Lower leg skin (tissue), 3 donors: ENCODE measurements around the gene ZBTB16.

Experiments
- POLR2A ChIP-seq, 2 donors: fragments of 450-650 bp; IDR thresholded peaks; one replicate each; pipeline ENCODE4 v1.6.1; 2016 to 2017; ENCODE audit warnings: antibody characterized with exemption in 2 of 2, mild to moderate bottlenecking in 1 of 2, moderate library complexity in 1 of 2
- TF ChIP-seq, protein P1 (sequence below), 3 donors: fragments of 450-650 bp; IDR thresholded peaks; one replicate each; pipeline ENCODE4 v1.5.1; 2016; ENCODE audit warnings: antibody characterized with exemption in 3 of 3, mild to moderate bottlenecking in 3 of 3, moderate library complexity in 2 of 3

DNA sequence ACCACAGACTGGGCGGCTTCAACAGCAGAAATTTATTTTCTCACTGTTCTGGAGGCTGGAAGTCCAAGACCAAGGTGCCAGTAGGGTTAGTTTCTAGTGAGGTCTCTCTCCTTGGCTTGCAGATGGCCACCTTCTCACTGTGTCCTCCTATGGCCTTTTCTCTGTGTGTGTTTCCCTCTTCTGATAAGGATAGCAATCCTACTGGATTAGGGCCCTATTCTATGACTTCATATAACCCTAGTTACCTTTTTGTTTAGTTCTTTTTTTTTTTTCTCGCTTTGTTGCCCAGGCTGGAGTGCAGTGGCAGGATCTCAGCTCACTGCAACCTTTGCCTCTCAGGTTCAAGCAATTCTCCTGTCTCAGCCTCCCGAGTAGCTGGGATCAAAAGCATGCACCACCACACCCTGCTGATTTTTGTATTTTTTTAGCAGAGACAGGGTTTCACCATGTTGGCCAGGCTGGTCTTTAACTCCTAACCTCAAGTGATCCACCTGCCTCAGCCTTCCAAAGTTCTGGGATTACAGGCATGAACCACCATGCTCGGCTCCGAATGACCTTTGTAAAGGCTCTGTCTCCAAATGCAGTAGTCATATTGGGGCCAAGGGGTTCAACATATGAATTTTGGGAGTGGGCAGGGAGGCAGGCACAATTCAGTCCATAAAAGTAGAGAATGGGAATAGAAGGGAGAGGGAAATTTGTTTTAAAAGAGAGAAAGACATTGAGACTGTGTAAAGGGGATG, 211.2 kb downstream of the ZBTB16 start:
- TF ChIP-seq POLR2A (IDR thresholded peaks at IDR 0.05): no peak
- TF ChIP-seq, protein P1, sequence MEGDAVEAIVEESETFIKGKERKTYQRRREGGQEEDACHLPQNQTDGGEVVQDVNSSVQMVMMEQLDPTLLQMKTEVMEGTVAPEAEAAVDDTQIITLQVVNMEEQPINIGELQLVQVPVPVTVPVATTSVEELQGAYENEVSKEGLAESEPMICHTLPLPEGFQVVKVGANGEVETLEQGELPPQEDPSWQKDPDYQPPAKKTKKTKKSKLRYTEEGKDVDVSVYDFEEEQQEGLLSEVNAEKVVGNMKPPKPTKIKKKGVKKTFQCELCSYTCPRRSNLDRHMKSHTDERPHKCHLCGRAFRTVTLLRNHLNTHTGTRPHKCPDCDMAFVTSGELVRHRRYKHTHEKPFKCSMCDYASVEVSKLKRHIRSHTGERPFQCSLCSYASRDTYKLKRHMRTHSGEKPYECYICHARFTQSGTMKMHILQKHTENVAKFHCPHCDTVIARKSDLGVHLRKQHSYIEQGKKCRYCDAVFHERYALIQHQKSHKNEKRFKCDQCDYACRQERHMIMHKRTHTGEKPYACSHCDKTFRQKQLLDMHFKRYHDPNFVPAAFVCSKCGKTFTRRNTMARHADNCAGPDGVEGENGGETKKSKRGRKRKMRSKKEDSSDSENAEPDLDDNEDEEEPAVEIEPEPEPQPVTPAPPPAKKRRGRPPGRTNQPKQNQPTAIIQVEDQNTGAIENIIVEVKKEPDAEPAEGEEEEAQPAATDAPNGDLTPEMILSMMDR (IDR thresholded peaks at IDR 0.05): no peak
